ENCODE data around the gene WDR27.

- TF ChIP-seq, protein P1, sequence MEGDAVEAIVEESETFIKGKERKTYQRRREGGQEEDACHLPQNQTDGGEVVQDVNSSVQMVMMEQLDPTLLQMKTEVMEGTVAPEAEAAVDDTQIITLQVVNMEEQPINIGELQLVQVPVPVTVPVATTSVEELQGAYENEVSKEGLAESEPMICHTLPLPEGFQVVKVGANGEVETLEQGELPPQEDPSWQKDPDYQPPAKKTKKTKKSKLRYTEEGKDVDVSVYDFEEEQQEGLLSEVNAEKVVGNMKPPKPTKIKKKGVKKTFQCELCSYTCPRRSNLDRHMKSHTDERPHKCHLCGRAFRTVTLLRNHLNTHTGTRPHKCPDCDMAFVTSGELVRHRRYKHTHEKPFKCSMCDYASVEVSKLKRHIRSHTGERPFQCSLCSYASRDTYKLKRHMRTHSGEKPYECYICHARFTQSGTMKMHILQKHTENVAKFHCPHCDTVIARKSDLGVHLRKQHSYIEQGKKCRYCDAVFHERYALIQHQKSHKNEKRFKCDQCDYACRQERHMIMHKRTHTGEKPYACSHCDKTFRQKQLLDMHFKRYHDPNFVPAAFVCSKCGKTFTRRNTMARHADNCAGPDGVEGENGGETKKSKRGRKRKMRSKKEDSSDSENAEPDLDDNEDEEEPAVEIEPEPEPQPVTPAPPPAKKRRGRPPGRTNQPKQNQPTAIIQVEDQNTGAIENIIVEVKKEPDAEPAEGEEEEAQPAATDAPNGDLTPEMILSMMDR (IDR thresholded peaks at IDR 0.05), result no peak
- TF ChIP-seq POLR2A (IDR thresholded peaks at IDR 0.05), result no peak
Measured at GRCh38 chr6:169409742-169410312, 292.0 kb downstream of the WDR27 start.

All from esophagus squamous epithelium (tissue), 4 donors.